GM21529 (cell line): ENCODE results near the gene CAPN11.
"Not testable (repeated sequence)": the region's sequence is repeated elsewhere in the genome, so short reads cannot be mapped to it uniquely, and the experiment has no call there.

Experiments used
- ATAC-seq: cut with Tn5 transposase; IDR thresholded peaks from one replicate; pipeline ENCODE4 v1.9.1; 2021; ENCODE audit not compliant: unreplicated experiment

The CAPN11 gene

GRCh38 chr6:44129841-44130322, 28.7 kb upstream of the CAPN11 start:
- ATAC-seq, result no peak

DNA sequence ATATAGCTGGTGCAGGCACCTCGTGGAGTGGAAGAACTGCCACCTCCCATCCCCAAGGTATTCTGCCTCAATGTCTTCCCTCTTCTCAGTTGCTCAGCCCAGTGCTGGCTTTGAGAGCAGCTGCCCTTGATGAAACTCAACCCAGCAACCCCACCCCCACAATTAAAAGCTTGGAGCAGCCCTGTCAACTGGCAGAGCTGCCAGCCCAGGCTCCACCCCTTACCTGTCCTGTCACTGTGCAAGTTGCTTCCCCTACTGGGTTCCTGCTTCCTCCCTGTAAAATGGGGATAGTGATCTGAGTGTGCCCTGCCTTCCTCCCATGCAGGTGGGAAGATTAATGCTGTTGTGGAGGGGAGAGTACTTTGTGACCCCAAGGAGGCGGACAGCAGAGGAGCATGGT, 26.7 kb upstream of the CAPN11 start:
- ATAC-seq, result no peak

DNA sequence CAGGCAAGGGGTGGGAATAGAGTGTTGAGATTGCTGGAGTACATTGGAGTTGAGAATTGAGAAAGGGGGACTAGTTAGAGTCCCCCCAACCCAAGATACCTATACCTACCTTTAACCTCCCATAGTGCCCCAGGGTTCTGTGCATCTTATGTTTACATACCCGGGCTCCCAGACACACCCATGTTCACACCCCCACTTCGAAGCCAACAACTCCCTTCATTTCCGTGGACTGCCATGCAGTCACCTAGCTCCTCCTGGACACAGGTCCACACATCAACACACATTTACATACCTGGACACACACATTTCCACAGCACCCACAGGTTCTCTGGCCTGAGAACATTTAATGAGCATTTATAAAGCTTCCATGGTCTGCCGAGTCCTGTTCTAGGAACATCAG, 26.1 kb upstream of the CAPN11 start:
- ATAC-seq, result no peak

DNA sequence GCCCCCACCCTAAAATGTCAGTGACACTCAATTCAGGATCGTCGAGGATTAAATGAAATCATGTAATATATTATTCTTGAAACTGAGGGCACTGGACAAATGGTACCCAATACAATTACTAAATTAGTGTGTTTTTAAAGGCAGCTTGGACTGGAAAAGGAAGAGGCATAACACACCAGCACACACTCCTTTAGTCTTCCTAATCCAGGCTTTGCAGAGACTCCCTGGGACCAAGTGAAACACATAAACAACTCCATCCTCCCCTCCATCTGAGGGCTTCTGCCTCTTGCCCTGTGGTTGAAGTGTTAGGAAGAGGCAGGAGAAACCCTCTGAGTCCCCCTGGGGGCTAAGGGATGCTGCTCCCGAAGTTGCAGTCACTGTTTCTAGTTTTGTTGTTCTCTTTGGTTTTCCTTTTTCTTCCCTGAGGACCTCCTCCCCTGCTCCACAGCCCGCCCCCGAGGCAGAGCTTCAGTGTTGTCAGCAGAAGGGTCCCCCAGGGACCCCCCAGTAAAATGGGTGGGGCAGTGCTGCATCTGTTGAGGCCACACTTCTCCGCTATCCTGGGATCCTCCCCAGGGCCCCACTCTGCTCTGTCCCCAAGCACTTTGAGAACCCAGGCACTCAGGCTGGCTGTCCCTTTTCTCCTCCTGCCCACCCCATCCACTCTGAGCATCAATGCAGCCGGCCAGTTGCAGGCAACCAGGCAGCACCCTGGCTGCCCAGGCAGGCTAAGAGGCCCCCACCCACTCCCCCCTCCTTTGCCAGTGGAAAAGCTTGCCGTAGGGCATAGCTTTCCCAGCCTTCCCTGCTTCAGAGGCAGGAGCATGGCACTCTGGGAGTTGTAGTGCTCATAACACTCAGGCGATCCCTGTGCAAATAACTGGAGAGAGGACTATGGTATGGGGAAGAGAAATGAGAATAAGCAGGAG, 25.4 kb upstream of the CAPN11 start:
- ATAC-seq, result no peak

GRCh38 chr6:44133981-44134711, 24.5 kb upstream of the CAPN11 start:
- ATAC-seq, result no peak

GRCh38 chr6:44135173-44135758, 23.4 kb upstream of the CAPN11 start:
- ATAC-seq, result no peak

DNA sequence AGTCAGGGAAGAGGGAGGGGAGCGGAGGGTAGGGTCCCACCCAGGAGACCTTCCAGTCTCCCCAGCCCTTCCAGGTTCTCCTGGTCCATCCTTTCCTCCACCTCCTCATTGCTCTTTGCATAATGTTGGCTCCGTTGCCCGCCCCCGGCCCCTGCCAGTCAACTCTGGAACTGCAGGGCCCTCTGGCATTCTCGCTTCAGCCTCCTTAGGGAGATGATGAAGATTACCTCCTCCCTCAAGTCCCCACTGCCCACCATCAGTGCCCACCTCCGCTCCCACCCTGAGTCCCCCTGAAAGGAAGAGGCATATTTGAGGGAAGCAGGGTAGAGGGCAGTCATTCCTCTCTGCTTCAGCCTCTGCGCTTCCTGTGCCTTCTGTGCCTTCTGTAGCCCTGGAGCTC, 22.7 kb upstream of the CAPN11 start:
- ATAC-seq, result no peak

- ATAC-seq, result no peak
Observed at GRCh38 chr6:44138717-44139350, 19.8 kb upstream of the CAPN11 start.

DNA sequence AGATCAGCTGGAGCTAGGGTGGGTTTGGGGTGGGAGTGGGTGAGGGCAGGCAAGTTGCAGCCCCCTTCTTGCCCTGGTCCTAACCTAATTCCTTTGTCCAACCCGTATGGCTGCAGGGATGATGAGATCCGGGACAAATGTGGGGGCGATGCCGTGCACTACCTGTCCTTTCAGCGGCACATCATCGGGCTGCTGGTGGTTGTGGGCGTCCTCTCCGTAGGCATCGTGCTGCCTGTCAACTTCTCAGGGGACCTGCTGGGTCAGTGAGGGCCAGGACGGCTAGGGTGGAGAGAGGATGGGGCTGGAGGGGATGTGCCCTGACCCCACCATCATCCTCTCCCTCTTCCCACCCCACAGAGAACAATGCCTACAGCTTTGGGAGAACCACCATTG, 19.3 kb upstream of the CAPN11 start:
- no peak for ATAC-seq

GRCh38 chr6:44142835-44143234, 15.8 kb upstream of the CAPN11 start:
- no peak for ATAC-seq

- ATAC-seq, result no peak
Observed at GRCh38 chr6:44143731-44144130, 14.9 kb upstream of the CAPN11 start.

DNA sequence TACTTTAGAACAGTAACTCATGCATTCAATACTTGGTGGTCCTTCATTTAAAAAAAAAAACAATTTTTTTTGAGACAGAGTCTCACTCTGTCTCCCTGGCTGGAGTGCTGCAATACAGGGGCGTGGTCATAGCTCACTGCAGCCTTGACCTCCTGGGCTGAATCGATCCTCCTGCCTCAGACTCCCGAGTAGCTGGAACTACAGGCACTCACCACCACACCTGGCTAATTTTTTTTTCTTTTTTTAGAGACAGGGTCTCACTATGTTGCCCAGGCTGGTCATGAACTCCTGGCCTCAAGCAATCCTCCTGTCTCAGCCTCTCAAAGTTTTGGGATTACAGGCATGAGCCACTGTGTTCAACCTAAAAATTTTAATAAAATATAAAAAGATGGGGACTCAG, 14.1 kb upstream of the CAPN11 start:
- not testable (repeated sequence) for ATAC-seq

DNA sequence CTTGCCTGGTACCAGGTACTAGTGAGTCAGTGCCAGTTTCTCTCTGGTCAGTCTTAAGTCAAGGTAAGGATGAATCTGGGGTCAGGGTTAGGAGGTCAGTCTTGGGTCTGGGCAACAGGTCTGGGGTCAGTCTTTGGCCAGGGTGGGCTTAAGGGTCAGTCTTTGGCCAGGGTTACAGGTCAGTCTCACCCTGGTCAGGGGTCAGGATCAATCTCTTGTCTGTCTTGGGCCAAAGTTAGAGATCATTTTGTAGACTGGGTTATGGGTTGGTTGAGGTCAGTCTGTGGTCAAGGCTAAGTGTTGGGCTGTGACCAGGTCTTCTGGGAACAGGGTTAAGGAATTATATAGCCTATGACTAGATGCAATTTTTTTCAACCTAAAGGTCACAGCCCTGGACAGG, 12.8 kb upstream of the CAPN11 start:
- no peak for ATAC-seq

DNA sequence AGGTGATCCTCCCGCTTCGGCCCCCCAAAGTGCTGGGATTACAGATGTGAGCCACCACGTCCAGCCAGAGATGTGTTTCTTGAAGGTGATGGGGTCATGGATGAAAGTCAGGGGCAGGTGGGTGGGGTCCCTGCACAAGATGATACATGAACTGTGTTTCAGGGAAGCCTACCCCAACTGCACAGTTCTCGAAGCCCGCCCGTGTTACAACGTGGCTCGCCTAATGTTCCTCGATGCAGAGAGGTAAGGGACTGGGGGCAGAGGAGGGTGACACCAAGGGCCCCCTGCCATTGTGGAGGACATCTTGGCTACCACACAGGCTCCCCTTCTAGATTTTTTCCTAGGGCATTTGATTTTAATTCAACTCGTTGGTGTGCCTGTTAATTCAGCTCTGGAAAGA, 11.9 kb upstream of the CAPN11 start:
- no peak for ATAC-seq

GRCh38 chr6:44147256-44147655, 11.4 kb upstream of the CAPN11 start:
- no peak for ATAC-seq

- ATAC-seq, result no peak
Observed at GRCh38 chr6:44148306-44148705, 10.3 kb upstream of the CAPN11 start.

DNA sequence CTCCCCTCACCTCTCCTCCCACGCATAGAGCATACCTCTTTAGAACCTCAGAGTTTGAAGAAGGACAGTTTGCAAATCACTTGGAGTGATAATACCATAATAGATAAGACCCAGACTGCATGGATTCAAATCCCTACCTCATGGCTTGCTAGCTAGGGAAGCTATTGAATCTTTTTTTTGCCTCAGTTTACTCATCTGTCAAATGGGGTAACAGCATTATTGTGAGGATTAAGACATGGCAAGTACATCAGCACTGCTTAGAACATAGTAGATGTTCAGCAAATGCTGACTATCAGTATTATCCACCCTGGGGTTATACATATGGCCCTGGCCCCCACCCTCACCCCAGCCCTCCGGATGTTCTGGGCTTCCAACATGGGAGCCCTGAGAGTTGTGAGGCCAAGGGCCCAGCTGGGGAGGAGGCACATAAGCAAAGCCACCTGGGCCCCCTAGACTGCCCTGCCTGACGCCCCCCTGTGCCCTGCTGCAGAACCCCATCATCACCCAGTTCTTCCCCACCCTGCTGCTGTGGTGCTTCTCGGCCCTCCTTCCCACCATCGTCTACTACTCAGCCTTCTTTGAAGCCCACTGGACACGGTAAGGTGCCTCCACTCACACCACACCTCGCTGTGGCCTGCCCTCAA, 9.1 kb upstream of the CAPN11 start:
- ATAC-seq, result no peak

DNA sequence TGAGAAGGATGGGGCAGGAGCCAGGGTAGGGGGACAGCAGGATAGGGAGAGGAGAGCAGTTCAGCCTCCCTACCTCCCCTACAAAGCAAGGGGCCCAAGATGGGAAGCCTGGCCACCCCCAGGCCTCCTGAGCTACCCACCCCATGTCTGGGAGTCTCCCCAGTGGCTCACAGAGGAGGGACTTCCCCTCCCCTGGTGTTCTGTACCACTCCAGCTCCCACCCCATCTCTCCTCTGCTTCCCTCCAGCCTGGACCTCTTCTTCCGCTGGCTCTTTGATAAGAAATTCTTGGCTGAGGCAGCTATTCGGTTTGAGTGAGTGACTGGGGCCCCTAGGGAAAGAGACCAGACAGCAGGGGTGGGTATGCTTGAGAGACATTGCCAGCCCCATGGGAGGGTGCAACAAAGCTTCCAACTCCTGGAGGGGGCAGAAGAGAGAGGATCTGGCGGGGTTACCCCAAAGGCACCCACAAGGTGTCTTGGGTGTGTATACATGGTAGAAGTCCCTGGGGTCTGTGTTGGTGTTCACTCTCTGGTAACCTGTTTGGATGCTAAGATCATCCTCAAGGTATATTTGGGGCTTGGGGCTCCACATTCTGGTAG, 8.2 kb upstream of the CAPN11 start:
- no peak for ATAC-seq

GRCh38 chr6:44151348-44152108, 7.1 kb upstream of the CAPN11 start:
- ATAC-seq, result no peak

DNA sequence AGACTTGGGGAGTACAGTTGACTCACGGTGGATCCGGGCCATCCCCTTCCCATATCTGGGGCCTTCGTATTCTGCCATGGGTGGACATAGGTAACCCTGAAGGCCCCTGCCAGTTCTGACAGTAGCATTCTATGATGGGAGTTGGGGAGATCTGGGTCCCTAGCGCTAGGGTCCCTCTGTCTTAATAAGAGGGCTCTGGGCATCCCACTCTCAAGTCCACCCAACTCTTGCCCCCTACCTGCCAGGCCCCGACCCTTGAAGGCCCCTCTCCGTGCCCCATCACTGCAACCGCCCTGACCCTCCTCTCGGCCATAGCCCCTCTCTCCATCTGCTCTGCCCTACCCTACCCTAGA, 6.5 kb upstream of the CAPN11 start:
- no peak for ATAC-seq
